NCI-H1105 (cell line): ENCODE measurements around the gene FOXO3.

Source experiments
- DNase-seq: peaks from one replicate; lab custom pipeline; 2025; lab: John Stamatoyannopoulos, UW

Gene FOXO3

GRCh38 chr6:108597572-108598304 lies 37.0 kb downstream of the FOXO3 start:
- DNase-seq, result no peak

DNA sequence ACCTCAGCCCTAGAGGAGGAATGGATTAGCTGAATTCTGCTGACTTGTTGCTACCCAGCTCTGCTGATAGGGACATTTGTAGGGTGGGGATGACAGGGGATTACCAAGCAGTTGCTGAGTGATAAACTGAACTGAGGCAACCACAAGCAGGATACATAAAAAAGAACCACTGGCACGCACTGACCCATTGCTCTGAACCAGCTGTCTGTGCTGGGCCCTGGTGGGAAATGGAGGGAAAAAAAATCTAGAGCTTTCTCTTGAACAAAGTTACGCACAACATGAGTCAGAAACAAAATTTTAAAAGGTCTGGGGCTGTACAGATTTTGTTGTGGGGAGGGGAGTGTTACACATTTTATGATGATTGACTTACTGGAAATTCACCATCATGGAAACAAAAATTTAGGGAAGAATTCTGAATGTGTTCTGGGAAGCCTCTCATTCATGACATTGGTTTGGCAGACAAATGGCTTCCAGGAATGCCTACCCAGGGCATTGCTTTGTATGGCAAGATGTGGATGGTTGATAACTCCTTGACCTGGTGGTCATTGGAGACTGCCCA lies 37.7 kb downstream of the FOXO3 start:
- DNase-seq, result no peak

- no peak for DNase-seq
Observed at GRCh38 chr6:108604156-108604555, 43.4 kb downstream of the FOXO3 start.

- DNase-seq, result no peak
Observed at GRCh38 chr6:108606250-108606690, 45.6 kb downstream of the FOXO3 start.

- DNase-seq, result no peak
Observed at GRCh38 chr6:108608453-108609275, 47.9 kb downstream of the FOXO3 start.

GRCh38 chr6:108609276-108609769 lies 48.6 kb downstream of the FOXO3 start:
- DNase-seq, result no peak

DNA sequence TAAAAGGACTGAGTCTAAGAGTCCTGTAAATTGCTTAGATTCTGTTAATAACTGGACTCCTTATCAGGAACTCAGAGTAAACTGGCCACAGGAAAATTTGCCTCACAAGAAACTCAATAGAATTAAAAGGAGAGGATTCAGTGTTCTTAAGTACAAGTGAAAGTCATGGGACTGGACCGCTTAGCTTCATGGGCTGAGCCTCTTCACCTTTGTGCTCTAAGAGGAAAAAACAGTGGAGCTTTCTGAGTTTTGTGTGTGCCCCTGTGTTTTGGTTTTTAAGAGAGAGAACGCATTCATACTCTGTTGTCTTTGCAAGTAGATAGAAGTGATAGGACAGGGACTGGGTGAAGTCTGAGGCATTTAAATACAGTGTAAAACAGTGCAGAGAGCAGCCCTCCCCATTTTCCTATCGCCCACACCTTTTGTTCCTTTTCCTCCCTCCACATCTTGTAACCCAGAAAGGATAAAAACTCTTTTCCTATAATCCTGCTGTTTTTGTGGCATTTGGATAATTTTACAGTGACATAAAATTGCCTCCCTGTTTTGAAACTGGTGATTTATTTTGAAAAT lies 49.6 kb downstream of the FOXO3 start:
- DNase-seq, result no peak

GRCh38 chr6:108610957-108611586 lies 50.4 kb downstream of the FOXO3 start:
- no peak for DNase-seq

- DNase-seq, result no peak
Observed at GRCh38 chr6:108612852-108613251, 52.1 kb downstream of the FOXO3 start.

- no peak for DNase-seq
Observed at GRCh38 chr6:108616544-108616943, 55.8 kb downstream of the FOXO3 start.

GRCh38 chr6:108616973-108617372 lies 56.3 kb downstream of the FOXO3 start:
- no peak for DNase-seq

DNA sequence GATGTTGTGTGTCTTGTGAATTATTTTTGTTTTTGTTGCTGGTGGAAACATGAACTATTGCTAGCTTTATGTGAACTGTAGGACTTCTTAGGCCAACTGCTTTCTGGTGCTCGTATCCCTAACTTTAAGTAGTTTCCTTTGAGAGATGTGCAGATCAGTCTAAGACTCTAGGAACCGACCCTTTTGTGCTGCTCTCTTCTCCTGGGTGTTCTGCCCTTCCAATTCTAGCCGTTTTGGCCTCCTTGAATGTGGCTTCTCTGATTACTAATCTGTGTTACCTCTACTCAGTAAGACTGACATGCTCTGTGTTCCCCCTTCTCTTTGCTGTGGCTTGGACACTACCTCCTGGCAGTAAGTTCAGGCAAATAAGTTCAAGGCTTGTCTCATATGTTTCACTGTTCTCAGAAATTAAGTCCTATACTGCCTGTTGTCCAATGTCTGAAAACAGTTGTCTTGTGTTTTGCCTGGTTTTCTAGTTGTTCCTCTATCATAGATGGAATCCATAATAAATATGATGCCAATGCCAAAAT lies 58.0 kb downstream of the FOXO3 start:
- DNase-seq, result no peak

DNA sequence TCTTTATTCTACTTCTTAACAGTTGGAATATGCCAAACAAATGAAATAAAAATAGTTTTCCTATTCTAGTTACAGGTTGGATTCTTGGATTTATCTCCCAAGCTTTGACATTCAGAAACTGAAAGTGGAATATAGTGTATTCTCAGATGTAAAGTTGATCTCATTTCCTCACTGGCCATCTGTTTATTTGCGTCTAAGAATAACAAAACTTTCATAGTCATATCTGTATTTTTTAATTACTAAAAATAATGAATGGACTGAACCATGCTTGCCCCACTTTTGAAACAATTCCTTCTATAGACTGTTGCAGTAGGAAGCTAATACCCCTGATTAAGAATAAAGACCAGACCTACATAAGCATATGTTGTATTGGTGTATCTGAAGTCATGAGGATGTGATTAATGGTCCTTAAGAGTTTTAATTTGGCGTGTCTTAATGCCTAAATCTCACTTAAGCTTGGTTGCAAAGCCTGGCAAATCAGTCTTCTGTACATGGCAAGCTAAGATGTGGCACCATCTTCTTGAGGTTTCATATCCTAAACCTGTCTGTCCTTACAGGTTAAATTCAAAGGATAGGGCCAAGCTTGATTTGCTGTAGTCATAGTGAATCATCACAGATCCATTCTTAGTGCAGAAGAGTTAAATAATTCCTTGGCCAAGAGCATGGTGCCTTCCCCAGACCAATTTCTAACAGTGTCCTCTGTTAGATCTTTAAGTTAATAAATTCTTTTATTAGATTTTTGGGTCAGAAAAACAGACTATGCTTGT lies 58.9 kb downstream of the FOXO3 start:
- DNase-seq, result no peak

DNA sequence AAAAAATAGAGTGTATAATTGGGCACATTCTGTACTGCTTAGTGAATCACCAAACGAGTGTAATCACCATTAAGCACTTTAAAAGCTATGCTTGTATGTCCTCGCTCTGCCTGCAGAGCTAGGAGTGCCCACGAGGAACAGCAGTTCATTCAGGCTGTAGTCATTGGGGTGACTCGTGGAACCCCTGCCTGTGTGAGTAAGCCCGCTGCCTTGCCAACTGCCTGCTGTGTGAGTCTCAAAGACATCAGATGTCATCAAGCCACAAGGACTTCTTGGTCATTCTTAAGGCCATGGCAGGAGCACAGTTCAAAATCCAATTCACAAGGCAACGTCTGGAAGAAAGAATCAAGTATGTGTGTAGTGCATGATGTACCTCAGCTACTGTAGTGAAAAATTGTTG lies 60.4 kb downstream of the FOXO3 start:
- DNase-seq, result no peak

DNA sequence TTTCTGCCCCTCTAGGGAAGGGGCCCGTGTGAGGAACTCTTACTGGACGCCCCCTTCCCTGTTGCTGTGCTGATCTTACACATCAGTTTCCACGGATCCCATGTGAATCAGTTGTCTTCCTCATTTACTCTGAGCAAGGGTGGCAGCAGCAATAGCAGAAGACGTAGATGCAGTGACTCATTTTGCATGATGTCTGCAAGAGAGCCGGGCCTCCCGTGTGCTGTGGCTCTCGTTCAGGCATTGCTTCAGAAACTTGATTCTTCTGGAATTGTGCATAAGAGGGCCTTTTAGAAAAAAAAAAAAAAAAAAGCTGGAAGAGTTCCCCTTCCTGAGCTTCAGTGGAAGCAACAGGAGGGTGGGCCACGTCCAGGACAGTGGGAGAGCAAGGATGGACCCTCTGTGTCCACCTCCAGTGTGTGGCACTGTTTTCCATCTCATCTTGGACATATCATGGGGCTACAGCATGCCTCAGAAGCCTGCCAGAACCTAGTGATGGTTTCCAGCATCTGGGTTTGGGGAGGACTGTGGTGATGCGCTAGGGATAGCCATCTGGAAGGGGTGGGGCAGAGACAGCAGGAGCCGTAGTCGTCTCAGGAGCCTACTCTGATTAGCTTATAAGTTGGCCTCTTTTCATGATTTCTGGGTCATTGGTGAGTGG lies 62.1 kb downstream of the FOXO3 start:
- no peak for DNase-seq

DNA sequence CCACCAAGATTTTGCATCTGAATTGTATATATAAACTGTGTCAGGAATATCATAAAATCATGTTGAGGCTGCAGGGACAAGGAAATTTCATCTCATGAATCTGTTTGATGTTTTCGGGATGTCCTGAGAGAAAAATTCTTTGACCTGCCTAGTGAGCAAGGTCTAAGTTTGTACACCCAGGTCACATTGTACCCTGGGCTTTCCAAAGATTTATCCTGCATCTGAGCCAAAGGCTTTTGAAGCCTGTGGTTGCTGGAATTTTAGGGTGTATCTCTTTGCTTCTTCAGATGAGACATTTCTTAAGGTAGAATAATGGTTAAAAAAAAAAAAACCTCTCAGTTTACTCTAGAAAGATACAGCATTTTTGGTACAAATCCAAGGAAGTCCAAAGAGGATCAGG lies 63.3 kb downstream of the FOXO3 start:
- DNase-seq, result no peak

DNA sequence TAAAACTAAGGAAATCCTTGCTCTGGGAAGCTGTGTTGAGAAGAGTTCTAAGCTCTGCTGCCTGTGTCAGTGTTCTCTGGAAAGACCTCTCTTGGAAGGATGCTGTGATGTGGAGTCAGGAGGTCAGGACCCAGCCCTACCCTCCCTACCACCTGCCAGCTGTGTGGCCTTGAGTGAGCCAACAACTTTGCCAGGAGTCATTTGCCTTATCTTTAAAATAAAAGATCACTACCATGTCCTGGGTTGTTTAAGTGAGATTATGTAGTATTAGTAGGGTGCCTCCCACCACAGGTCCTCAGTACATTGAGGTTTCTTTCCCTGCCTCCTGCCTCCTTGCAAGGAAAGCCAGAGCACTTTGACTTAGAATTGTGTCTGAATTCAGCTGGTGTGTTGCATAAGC lies 64.9 kb downstream of the FOXO3 start:
- no peak for DNase-seq

- DNase-seq, result no peak
Observed at GRCh38 chr6:108626777-108627176, 66.1 kb downstream of the FOXO3 start.

GRCh38 chr6:108627692-108628550 lies 67.2 kb downstream of the FOXO3 start:
- peak; percentile 52 for DNase-seq
